GM18870 (cell line): Measurements from ENCODE around the gene PPP1R1B.

ENCODE experiments used
- ATAC-seq: cut with Tn5 transposase; IDR thresholded peaks from one replicate; pipeline ENCODE4 v1.9.1; 2021; ENCODE audit warnings: moderate library complexity; ENCODE audit not compliant: unreplicated experiment

The PPP1R1B gene

GRCh38 chr17:39666231-39666600, 39.5 kb downstream of the PPP1R1B start:
- no peak for ATAC-seq

DNA sequence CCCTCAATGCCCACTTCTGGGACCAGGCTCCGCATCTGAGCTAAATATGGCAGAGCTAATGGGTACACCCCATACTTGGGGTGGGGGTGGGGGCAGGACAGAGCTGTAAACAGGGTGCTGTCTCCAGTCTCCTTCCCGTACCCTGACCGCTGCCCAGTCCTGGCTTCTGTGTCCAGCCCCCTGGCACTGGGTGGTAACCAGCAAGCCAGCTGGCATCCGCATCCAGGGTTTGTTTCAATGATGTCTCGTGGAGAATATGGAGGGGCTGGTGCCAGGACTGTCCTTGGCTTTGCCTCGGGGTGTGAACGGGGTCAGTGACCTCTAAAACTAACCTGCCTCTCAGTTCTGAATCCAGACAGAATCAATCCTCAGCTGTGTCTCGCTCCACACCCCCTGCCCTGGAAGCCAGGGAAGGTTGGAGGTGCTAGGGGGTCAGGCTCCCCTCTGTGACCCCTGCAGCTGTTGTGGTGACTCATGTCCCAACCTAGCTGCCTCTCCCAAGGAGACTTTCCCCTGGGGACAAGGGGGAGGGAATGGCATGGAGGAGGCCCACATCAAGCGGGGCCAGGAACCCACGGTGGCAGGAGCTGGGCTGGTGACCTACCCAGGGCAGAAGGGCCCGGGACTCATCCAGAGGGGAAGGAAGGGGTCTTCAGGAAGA, 40.0 kb downstream of the PPP1R1B start:
- no peak for ATAC-seq

GRCh38 chr17:39667262-39667944, 40.7 kb downstream of the PPP1R1B start:
- ATAC-seq: no peak

GRCh38 chr17:39667945-39668924, 41.5 kb downstream of the PPP1R1B start, which contains the start of gene PNMT:
Gene PNMT, plus strand, starts transcription at chr17:39668453. Its CDS starts 23 bp downstream, at chr17:39668476.
- ATAC-seq: no peak

GRCh38 chr17:39669897-39670735, 43.4 kb downstream of the PPP1R1B start:
- ATAC-seq: no peak

DNA sequence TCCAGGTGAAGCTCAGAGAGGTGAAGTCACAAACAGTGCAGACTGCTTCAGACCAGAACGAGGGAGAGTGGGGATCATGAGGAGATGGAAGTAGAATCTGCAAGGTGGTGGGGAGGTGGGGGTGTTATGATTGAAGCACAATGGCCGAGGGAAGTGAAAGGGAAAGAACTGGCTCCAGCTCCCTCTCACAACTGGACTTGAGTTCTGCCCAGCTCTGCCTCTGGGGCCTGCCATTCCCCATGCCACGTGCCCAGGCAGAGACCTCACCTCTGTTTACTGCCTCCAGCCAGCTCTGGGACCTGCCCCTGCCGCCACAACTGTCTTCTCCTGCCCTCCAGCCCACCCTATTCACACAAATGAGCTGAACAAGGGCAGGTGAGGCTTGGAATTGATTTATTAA, 44.0 kb downstream of the PPP1R1B start:
- no peak for ATAC-seq

DNA sequence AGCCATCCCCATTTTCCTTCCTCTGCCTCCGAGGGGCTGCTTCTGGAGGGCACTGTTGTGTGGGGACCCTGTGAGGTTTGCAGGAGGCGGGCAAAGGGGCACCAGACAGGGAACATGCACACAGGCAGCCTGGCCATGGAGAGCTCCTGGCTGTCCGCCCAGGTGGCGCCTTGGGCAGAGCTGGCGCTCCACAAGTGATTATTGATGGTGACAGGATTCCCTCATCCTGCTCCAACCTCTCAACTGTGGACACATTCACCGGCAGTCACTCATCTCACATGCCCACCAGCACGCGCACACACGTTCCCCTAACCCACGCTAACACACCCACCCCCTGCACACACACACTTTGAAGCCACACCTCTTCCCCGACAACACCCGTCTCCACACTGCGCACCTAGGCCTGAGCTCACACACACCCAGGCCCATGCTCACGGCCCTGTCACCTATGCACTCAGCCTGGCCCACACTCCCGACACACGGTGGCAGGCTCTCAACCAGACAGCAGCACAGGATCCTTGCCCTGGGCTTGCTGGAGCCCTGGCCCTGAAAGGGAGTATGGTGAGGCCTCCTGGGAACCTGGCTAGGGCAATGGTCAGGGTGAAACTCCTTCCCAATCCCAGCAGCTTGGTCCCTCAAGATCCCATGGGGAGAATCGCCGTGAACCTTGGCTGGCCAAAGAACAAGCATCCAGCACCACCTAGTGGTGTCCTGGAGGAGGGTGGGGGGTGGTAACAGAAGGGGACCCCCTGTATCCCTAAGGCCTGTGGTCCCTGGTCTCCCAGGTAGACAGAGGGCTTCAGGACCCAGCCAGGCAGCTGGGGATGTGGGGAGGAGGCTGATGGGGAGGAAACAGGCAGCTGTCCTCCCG, 45.1 kb downstream of the PPP1R1B start:
- no peak for ATAC-seq

GRCh38 chr17:39672522-39673334, 46.0 kb downstream of the PPP1R1B start:
- no peak for ATAC-seq

- ATAC-seq: no peak
Measured at GRCh38 chr17:39673335-39674081, 46.8 kb downstream of the PPP1R1B start.

GRCh38 chr17:39674179-39674578, 47.4 kb downstream of the PPP1R1B start:
- no peak for ATAC-seq

- no peak for ATAC-seq
Measured at GRCh38 chr17:39674702-39675389, 48.1 kb downstream of the PPP1R1B start.

DNA sequence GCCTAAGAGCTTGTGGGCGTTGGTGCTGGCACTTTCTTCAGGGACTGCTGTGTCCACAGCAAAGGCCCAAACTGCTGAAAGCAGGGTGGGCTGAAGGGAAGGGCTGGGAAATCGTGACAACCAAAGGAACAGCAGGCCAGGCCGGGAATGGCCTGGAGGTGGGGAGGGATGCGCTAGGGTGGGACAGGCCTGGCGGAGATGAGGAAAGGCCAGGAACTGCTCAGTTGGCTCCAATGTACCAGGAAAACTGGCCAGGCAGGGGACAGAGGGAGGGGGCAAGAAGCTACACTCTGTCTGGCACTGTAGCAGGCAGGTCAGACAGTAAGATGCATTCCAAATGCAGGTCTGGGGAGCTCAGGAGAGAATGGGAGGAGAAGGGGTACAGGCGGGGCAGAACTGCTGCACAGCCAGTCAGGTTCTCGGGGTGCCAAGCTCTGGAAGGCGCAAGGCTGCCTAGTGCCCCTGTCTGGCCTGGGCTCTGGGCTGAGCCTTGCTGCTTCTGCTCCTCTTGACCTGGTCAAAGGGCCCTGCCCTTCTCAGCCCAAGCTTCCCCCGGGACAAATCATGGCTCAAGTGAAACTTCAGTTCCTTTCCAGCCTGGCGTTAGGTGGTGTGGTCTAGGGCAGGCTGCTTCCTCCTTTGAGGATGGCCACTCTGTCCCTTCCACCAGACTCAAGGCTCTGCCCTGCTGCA, 48.8 kb downstream of the PPP1R1B start:
- no peak for ATAC-seq

DNA sequence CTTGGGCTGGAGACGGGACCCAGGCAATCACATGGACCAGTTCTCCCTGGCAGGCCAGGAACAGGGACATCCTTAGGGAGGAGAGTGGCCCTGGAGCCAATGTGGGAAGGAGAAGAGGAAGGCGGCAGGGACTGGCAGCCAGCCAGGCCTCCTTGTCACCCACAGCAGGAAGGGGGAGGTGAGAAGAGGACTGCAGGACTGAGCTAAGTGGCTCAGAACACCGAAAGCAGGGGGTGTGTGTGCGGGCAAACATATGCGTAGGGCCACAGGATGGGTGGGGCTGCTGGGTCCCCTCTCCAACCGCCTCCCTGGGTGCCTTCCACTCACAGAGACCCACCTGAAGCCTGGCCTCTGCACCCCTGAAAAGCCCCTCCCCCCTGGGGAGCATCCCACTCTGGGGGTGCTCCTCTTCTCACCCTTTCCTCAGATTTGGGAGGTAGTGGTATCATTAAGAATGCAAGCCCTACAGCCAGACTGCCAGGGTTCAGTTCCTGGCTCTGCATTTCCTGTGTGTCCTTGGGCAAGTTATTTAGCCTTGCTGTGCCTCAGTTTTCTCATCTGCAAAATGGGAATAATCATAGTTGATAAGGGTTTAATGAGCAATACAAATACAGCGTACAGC, 49.6 kb downstream of the PPP1R1B start:
- ATAC-seq: no peak

DNA sequence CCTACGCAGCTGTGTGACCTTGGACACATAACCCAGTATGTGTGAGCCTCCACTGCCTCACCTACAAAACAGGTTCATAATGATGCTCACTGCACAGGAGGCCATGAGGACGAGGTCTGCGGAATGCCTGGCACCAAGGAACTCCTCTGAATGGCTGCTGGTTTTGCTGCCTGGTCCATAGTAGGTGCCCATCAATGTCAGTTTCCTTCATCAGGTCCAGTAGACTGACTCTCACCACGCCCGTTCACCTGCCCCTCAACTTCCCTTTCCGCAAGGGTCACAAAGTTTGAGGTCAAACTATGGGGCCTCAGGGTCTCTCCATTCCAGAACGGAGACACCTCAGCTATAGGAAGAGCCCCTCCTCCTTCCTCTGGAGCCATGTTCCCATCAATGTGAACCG, 50.3 kb downstream of the PPP1R1B start:
- no peak for ATAC-seq

GRCh38 chr17:39677542-39678339, 51.0 kb downstream of the PPP1R1B start:
- no peak for ATAC-seq
